OCI-LY1 (cell line): ENCODE measurements around the gene MEMO1.

Experiments used
- H2AFZ ChIP-seq: fragments of 200-600 bp; sonication (generic), shearing (Covaris generic); 2 replicates; pipeline ENCODE4 v1.6.0; 2014; ENCODE audit warnings: antibody characterized with exemption, mild to moderate bottlenecking, low read length
- H3F3A ChIP-seq: fragments of 200-600 bp; sonication (generic), shearing (Covaris generic); 2 replicates; pipeline ENCODE4 v1.6.0; 2014; ENCODE audit warnings: mild to moderate bottlenecking, antibody characterized with exemption, low read length, moderate library complexity; ENCODE audit not compliant: insufficient read depth
- H3K27ac ChIP-seq: fragments of 200-600 bp; sonication (generic); 2 replicates; pipeline ENCODE4 v1.5.1; 2014; ENCODE audit warnings: low read length, mixed run types, mild to moderate bottlenecking, low read depth; ENCODE audit not compliant: poor library complexity, severe bottlenecking
- H3K27me3 ChIP-seq: fragments of 200-600 bp; sonication (generic); 2 replicates; pipeline ENCODE4 v1.6.0; 2014; ENCODE audit warnings: antibody characterized with exemption, mild to moderate bottlenecking, low read length, moderate library complexity; ENCODE audit not compliant: insufficient read depth
- H3K36me3 ChIP-seq: fragments of 200-600 bp; sonication (generic); 2 replicates; pipeline ENCODE4 v1.6.1; 2014; ENCODE audit warnings: mild to moderate bottlenecking, antibody characterized with exemption, low read length, moderate library complexity, mixed read lengths; ENCODE audit not compliant: insufficient read depth
- H3K4me1 ChIP-seq: fragments of 200-600 bp; sonication (generic); 2 replicates; pipeline ENCODE4 v1.5.1; 2014; ENCODE audit warnings: mild to moderate bottlenecking, low read length, moderate library complexity; ENCODE audit not compliant: insufficient read depth, severe bottlenecking
- H3K4me2 ChIP-seq: fragments of 200-600 bp; sonication (generic), shearing (Covaris generic); 2 replicates; pipeline ENCODE4 v1.6.1; 2014; ENCODE audit warnings: low read length
- H3K4me3 ChIP-seq: fragments of 200-600 bp; sonication (generic); 2 replicates; pipeline ENCODE4 v1.5.1; 2014; ENCODE audit warnings: low read length, low read depth, mild to moderate bottlenecking, mixed read lengths; ENCODE audit not compliant: poor library complexity, severe bottlenecking
- H3K79me2 ChIP-seq: fragments of 200-600 bp; shearing (Covaris generic); 2 replicates; pipeline ENCODE4 v1.6.1; 2016; ENCODE audit warnings: mixed run types, low read length, mixed read lengths; ENCODE audit not compliant: insufficient read depth
- H3K9ac ChIP-seq: fragments of 200-600 bp; sonication (generic), shearing (Covaris generic); 2 replicates; pipeline ENCODE4 v1.6.1; 2014; ENCODE audit warnings: mild to moderate bottlenecking, low read length, mixed read lengths
- H3K9me2 ChIP-seq: fragments of 200-600 bp; sonication (generic), shearing (Covaris generic); 2 replicates; pipeline ENCODE4 v1.6.1; 2014; ENCODE audit warnings: low read depth, mild to moderate bottlenecking, low read length, mixed read lengths
- H3K9me3 ChIP-seq: fragments of 200-600 bp; shearing (Covaris generic); 2 replicates; pipeline ENCODE4 v1.6.1; 2014; ENCODE audit warnings: low read length, mixed read lengths
- H4K20me1 ChIP-seq: fragments of 200-600 bp; sonication (generic), shearing (Covaris generic); 2 replicates; pipeline ENCODE4 v1.6.0; 2016; ENCODE audit warnings: mild to moderate bottlenecking, low read length; ENCODE audit not compliant: insufficient read depth
- CTCF ChIP-seq: fragments of 200-600 bp; sonication (generic), shearing (Covaris generic); IDR thresholded peaks from 2 replicates; pipeline ENCODE4 v1.5.1; 2017; ENCODE audit warnings: mild to moderate bottlenecking, antibody characterized with exemption, low read length, moderate library complexity, mixed read lengths
- EZH2 ChIP-seq: fragments of 200-600 bp; sonication (generic), shearing (Covaris generic); IDR thresholded peaks from 2 replicates; pipeline ENCODE4 v1.8.0; 2017; ENCODE audit warnings: borderline replicate concordance, mixed run types, mild to moderate bottlenecking, antibody characterized with exemption, low read length, moderate library complexity, mixed read lengths

Gene MEMO1

DNA sequence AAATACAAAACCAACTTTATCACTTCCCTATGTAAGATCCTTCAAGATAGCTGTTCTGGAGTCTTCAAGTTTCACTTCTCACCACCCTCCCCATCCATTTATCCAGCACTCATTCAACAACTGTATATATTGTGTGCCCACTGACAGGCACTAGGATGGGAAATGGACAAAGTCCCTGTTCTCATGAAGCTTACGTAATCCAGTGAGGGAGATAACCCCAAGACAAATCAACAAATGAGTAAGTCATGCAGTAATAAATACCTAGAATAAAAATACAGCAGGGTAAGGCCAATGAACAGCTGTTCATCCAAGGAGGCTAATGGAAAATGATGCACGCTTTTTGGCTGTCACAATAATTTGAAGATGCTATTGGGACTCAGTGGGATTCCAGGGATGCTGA is 133.8 kb downstream of the MEMO1 start:
- Histone ChIP-seq H3K4me2 (no peak overlapping the region), H2AFZ (no peak overlapping the region), H4K20me1 (no peaks in the 10 kb centered on the region), H3K4me3 (no peak overlapping the region), H3K9me2 (no peaks in the 10 kb centered on the region), H3K4me1 (no peaks in the 10 kb centered on the region), H3F3A (0 out of 2 replicates have a peak, but pooled peaks cover 4% of the 10 kb centered on the region), H3K79me2 (peaks cover 7% of the 10 kb centered on the region; the same call in 1 of the 2 replicates), H3K9ac (no peak overlapping the region), H3K9me3 (no peaks in the 10 kb centered on the region), H3K27ac (no peak overlapping the region), H3K27me3 (no peaks in the 10 kb centered on the region), H3K36me3 (peaks cover 15% of the 10 kb centered on the region; the same call in 1 of the 2 replicates)
- TF ChIP-seq EZH2 (no peak), CTCF (no peak)

GRCh38 chr2:31874071-31874470 is 136.7 kb downstream of the MEMO1 start:
- Histone ChIP-seq H3K4me1 (no peaks in the 10 kb centered on the region), H3K27me3 (no peaks in the 10 kb centered on the region), H3K9me3 (no peaks in the 10 kb centered on the region), H3K9ac (no peak overlapping the region), H3K4me2 (no peak overlapping the region), H2AFZ (no peak overlapping the region), H4K20me1 (no peaks in the 10 kb centered on the region), H3F3A (0 out of 2 replicates have a peak, but pooled peaks cover 4% of the 10 kb centered on the region), H3K4me3 (no peak overlapping the region), H3K27ac (no peak overlapping the region), H3K9me2 (no peaks in the 10 kb centered on the region), H3K79me2 (peaks cover 7% of the 10 kb centered on the region; the same call in 1 of the 2 replicates), H3K36me3 (peaks cover 15% of the 10 kb centered on the region; the same call in 1 of the 2 replicates)
- no peak for TF ChIP-seq EZH2
- no peak for TF ChIP-seq CTCF

GRCh38 chr2:31865215-31865614 is 145.6 kb downstream of the MEMO1 start:
- Histone ChIP-seq H3K9me3 (no peaks in the 10 kb centered on the region), H3K36me3 (peaks cover 5% of the 10 kb centered on the region; the same call in 1 of the 2 replicates)

More at GRCh38 chr2:31865215-31865614, 145.6 kb downstream of the MEMO1 start:
- TF ChIP-seq EZH2 (no peak), CTCF (no peak)
- no peak overlapping the region for H3K4me2 ChIP-seq
- no peak overlapping the region for H3K27ac ChIP-seq
- no peak overlapping the region for H3K4me3 ChIP-seq
- no peaks in the 10 kb centered on the region for H3K79me2 ChIP-seq
- no peaks in the 10 kb centered on the region for H3K27me3 ChIP-seq
- no peak overlapping the region for H2AFZ ChIP-seq
- H3K4me1 ChIP-seq: no peaks in the 10 kb centered on the region
- H3K9ac ChIP-seq: no peak overlapping the region
- H4K20me1 ChIP-seq: no peaks in the 10 kb centered on the region; the same call in 1 of the 2 replicates
- 0 out of 2 replicates have a peak, but pooled peaks cover 2% of the 10 kb centered on the region for H3F3A ChIP-seq
- H3K9me2 ChIP-seq: no peaks in the 10 kb centered on the region
